ENCODE results near the gene FAM13B. TPM values are rescaled to one million over a fixed set of nuclear protein-coding genes. Genes with fewer than 3 reads are reported as not detected.
A peak's percentile ranks its signal among the peaks of the same experiment; 100 is the strongest.

FAM13B gene
- total and polyA plus RNA-seq, 9 of the 15 experiments (the other 6 are each of a cell fraction or from before 2014, with no cell fraction given) = 2.3 to 21.6 (median 14.1) TPM

GRCh38 chr5:138032572-138033385, at the start of gene FAM13B (continued):
- TF ChIP-seq KLF6 (CRISPR knock-in tag; IDR thresholded peaks at IDR 0.05; ENCODE audit: borderline replicate concordance) (no peak), MBD2 (IDR thresholded peaks at IDR 0.05; ENCODE audit: borderline replicate concordance, low read depth) (peak; percentile 70; the same call in 1 of the 2 replicates), JUNB (CRISPR knock-in tag; conservative IDR thresholded peaks at IDR 0.05) (no peak), MIER1 (IDR thresholded peaks at IDR 0.05; ENCODE audit: low read depth) (no peak), POU5F1 (IDR thresholded peaks at IDR 0.05; ENCODE audit: borderline replicate concordance, low read depth, low read length, partially characterized antibody) (no peak), RBM17 (IDR thresholded peaks at IDR 0.05; ENCODE audit: borderline replicate concordance, low read depth, low read length) (no peak), ZNF639 (CRISPR knock-in tag; conservative IDR thresholded peaks at IDR 0.05 in 1 of 2, IDR thresholded peaks at IDR 0.05 in 1 of 2) (peak in 1 of 2 experiments; percentile 95; a peak in 2 of 4 replicates), NR0B1 (IDR thresholded peaks at IDR 0.05; ENCODE audit: partially characterized antibody) (no peak), PHF20 (IDR thresholded peaks at IDR 0.05; ENCODE audit: partially characterized antibody) (peak; percentile 41), SREBF1 (IDR thresholded peaks at IDR 0.05; ENCODE audit: borderline replicate concordance, low read depth, low read length) (no peak), ZNF695 (CRISPR knock-in tag; IDR thresholded peaks at IDR 0.05) (no peak), FIP1L1 (IDR thresholded peaks at IDR 0.05; ENCODE audit: low read depth, low read length, poor library complexity, severe bottlenecking) (peak; percentile 94), WHSC1 (IDR thresholded peaks at IDR 0.05; ENCODE audit: low read length) (no peak), EWSR1 (IDR thresholded peaks at IDR 0.05; ENCODE audit: borderline replicate concordance, low read depth, partially characterized antibody) (no peak), CREBBP (IDR thresholded peaks at IDR 0.05; ENCODE audit: low read depth, low read length) (no peak), CBFA2T2 (conservative IDR thresholded peaks at IDR 0.05) (no peak), GABPA (tag; conservative IDR thresholded peaks at IDR 0.05; ENCODE audit: low read depth) (peak; percentile 94), IFI16 (CRISPR knock-in tag; IDR thresholded peaks at IDR 0.05) (no peak), LARP7 (IDR thresholded peaks at IDR 0.05) (peak; percentile 64; the same call in 1 of the 2 replicates), ZNF830 (CRISPR knock-in tag; IDR thresholded peaks at IDR 0.05) (0 out of 2 replicates have a peak, but pooled peaks have one; percentile 27), MYC (IDR thresholded peaks at IDR 0.05; ENCODE audit: low read depth, low read length) (0 out of 2 replicates have a peak, but pooled peaks have one; percentile 39), MYC (CRISPR knock-in tag; IDR thresholded peaks at IDR 0.05; ENCODE audit: borderline replicate concordance, low read depth) (no peak), EZH2 (IDR thresholded peaks at IDR 0.05; ENCODE audit: borderline replicate concordance, low read depth, low read length) (no peak), ZSCAN32 (CRISPR knock-in tag; IDR thresholded peaks at IDR 0.05) (no peak), ZBED1 (IDR thresholded peaks at IDR 0.05) (0 out of 2 replicates have a peak, but pooled peaks have one; percentile 51), ZFP36 (IDR thresholded peaks at IDR 0.05; ENCODE audit: low read depth, low read length, partially characterized antibody) (no peak), FOXK1 (CRISPR knock-in tag; IDR thresholded peaks at IDR 0.05; ENCODE audit: borderline replicate concordance) (0 out of 2 replicates have a peak, but pooled peaks have one; percentile 68)
